ENCODE data around the gene KMT2B. TPM values are rescaled to one million over a fixed set of nuclear protein-coding genes. Genes with fewer than 3 reads are reported as not detected.

The KMT2B gene
- total RNA-seq, 3 donors from 2014 or later, result 14.2 to 16.2 (median 16.1) TPM

DNA sequence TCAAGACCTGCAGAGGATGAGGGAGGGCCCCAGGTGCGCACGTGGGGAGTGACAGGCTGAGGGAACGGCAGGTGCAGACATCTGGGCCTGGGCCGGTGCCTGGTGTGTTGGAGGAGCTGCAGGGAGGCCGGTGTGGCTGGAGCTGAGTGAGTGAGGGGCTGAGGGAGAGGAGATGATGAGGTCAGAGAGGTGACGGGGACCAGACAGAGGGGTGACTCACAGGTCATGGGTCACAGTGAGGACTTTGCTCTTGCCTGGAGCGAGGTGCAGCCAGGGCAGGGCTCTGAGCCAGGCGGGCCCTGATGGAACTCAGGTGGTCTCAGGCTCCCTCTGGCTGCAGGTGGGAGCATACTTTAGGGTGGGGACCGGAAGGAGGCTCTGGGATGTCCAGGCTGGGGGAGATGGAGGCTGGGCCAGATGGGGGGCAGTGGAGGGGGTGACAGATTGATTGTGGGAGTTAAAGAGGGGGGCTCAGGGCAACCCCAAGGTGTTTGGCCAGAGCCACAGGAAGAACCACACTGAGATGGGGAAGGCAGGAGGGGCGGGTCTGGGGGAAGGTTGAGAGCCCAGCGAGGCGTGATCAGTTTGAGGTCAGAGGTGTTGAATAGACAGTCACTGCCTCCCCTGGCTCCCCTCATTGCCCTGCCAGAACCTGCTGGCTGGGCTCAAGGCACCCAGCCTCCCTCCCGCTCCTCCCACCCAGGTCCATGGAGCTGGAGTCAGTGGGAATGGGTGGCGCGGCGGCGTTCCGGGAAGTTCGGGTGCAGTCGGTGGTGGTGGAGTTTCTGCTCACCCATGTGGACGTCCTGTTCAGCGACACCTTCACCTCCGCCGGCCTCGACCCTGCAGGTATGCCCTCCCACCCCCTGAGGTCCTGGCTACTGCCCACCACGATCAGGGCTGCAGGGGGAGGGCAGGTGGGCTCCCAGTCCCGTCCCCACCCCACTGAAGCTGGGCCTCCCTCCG lies 65.9 kb downstream of the KMT2B start:
- no peaks in the 10 kb centered on the region for H3K4me1 ChIP-seq
- no peak for TF ChIP-seq POLR2A (IDR thresholded peaks at IDR 0.05)
- TF ChIP-seq POLR2AphosphoS5 (IDR thresholded peaks at IDR 0.05), result no peak
- TF ChIP-seq, protein P1, sequence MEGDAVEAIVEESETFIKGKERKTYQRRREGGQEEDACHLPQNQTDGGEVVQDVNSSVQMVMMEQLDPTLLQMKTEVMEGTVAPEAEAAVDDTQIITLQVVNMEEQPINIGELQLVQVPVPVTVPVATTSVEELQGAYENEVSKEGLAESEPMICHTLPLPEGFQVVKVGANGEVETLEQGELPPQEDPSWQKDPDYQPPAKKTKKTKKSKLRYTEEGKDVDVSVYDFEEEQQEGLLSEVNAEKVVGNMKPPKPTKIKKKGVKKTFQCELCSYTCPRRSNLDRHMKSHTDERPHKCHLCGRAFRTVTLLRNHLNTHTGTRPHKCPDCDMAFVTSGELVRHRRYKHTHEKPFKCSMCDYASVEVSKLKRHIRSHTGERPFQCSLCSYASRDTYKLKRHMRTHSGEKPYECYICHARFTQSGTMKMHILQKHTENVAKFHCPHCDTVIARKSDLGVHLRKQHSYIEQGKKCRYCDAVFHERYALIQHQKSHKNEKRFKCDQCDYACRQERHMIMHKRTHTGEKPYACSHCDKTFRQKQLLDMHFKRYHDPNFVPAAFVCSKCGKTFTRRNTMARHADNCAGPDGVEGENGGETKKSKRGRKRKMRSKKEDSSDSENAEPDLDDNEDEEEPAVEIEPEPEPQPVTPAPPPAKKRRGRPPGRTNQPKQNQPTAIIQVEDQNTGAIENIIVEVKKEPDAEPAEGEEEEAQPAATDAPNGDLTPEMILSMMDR (IDR thresholded peaks at IDR 0.05), result no peak
- no peak overlapping the region for H3K4me3 ChIP-seq
- intact Hi-C loops (cut with DNase I; ENCODE audit: low total_unique reads), result no loop called here
- no peak for DNase-seq (ENCODE audit: low spot score in 2 of 2)
- H3K27me3 ChIP-seq, result no peaks in the 10 kb centered on the region
- no peaks in the 10 kb centered on the region for H3K36me3 ChIP-seq
- no peak overlapping the region for H3K27ac ChIP-seq
- H3K9me3 ChIP-seq, result no peaks in the 10 kb centered on the region

DNA sequence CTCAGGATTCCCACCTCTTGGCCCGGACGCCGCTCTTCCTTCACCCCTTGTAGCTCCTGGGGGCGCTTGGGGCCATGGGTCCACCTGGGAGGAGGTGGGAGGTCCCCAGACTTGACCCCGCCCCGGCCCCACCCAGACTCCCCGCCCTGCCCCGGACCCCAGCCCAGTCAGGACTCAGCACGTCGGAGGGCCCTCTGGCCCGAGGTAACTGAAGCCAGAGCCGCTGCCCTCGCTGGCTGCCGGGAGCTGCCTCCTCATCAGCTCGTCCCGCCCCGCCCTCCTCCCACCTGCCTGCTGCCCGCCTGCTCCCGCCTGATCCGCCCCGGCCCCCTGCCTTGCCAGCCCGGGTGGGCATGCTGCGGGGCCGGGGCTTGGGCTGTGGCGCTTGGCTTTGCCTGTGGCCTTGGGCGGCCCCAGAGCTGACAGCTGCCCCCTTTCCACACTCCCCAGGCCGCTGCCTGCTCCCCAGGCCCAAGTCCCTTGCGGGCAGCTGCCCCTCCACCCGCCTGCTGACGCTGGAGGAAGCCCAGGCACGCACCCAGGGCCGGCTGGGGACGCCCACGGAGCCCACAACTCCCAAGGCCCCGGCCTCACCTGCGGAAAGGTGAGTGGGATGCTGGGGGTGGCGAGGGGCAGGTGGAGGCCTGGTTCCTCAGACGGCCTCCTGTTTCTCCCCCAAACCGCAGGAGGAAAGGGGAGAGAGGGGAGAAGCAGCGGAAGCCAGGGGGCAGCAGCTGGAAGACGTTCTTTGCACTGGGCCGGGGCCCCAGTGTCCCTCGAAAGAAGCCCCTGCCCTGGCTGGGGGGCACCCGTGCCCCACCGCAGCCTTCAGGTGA lies 66.9 kb downstream of the KMT2B start:
- no peaks in the 10 kb centered on the region for H3K27me3 ChIP-seq
- H3K4me3 ChIP-seq, result no peak overlapping the region
- H3K27ac ChIP-seq, result no peak overlapping the region
- DNase-seq (ENCODE audit: low spot score in 2 of 2), result no peak
- TF ChIP-seq POLR2A (IDR thresholded peaks at IDR 0.05) (no peak), POLR2AphosphoS5 (IDR thresholded peaks at IDR 0.05) (no peak)
- TF ChIP-seq, protein P1 (IDR thresholded peaks at IDR 0.05), result no peak
- H3K4me1 ChIP-seq, result no peaks in the 10 kb centered on the region
- H3K36me3 ChIP-seq, result no peaks in the 10 kb centered on the region
- intact Hi-C loops (cut with DNase I; ENCODE audit: low total_unique reads), result no loop called here
- no peaks in the 10 kb centered on the region for H3K9me3 ChIP-seq

DNA sequence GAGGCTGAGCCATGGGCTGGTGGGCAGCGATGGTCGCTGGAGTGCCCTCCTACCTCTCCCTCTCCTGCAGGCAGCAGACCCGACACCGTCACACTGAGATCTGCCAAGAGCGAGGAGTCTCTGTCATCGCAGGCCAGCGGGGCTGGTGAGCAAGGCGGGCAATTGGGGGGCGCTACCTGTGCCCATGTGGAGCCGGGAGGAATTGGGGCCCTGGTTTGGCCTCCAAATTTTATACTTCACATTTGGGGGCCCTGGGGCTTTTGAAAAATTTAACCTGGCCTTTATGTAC lies 67.5 kb downstream of the KMT2B start:
- Histone ChIP-seq H3K36me3 (no peaks in the 10 kb centered on the region), H3K4me1 (no peaks in the 10 kb centered on the region), H3K9me3 (no peaks in the 10 kb centered on the region), H3K27ac (no peak overlapping the region), H3K27me3 (no peaks in the 10 kb centered on the region), H3K4me3 (no peak overlapping the region)
- DNase-seq (ENCODE audit: low spot score in 2 of 2), result no peak
- TF ChIP-seq, protein P1 (IDR thresholded peaks at IDR 0.05), result no peak
- TF ChIP-seq POLR2A (IDR thresholded peaks at IDR 0.05) (no peak), POLR2AphosphoS5 (IDR thresholded peaks at IDR 0.05) (no peak)
- intact Hi-C loops (cut with DNase I; ENCODE audit: low total_unique reads), result no loop called here

DNA sequence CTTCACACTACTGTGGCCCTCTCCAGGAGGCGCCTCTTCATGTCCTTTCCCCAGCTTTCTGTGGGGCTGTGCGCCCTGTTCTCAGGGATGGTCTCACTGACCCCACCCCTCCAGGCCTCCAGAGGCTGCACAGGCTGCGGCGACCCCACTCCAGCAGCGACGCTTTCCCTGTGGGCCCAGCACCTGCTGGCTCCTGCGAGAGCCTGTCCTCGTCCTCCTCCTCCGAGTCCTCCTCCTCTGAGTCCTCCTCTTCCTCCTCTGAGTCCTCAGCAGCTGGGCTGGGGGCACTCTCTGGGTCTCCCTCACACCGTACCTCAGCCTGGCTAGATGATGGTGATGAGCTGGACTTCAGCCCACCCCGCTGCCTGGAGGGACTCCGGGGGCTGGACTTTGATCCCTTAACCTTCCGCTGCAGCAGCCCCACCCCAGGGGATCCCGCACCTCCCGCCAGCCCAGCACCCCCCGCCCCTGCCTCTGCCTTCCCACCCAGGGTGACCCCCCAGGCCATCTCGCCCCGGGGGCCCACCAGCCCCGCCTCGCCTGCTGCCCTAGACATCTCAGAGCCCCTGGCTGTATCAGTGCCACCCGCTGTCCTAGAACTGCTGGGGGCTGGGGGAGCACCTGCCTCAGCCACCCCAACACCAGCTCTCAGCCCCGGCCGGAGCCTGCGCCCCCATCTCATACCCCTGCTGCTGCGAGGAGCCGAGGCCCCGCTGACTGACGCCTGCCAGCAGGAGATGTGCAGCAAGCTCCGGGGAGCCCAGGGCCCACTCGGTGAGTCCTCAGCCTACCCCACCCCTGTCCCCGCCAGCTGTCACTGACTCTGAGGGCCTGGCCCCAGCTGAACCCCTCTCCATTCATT lies 68.7 kb downstream of the KMT2B start:
- H3K36me3 ChIP-seq, result no peaks in the 10 kb centered on the region

More for the DNA sequence above, 68.7 kb downstream of the KMT2B start:
- intact Hi-C loops (cut with DNase I; ENCODE audit: low total_unique reads), result no loop called here
- TF ChIP-seq POLR2A (IDR thresholded peaks at IDR 0.05), result no peak
- no peak for TF ChIP-seq POLR2AphosphoS5 (IDR thresholded peaks at IDR 0.05)
- TF ChIP-seq, protein P1 (IDR thresholded peaks at IDR 0.05), result no peak
- H3K27me3 ChIP-seq, result no peaks in the 10 kb centered on the region
- H3K9me3 ChIP-seq, result no peaks in the 10 kb centered on the region
- no peak for DNase-seq (ENCODE audit: low spot score in 2 of 2)
- no peaks in the 10 kb centered on the region for H3K4me1 ChIP-seq
- H3K4me3 ChIP-seq, result no peak overlapping the region
- no peak overlapping the region for H3K27ac ChIP-seq

Data from breast epithelium (tissue), 4 donors.